K562 (cell line): Measurements from ENCODE around the gene PRKAG2. TPM values are rescaled to one million over a fixed set of nuclear protein-coding genes. Genes with fewer than 3 reads are reported as not detected.

Source experiments
- ATAC-seq: fragments of 200-7000 bp; cut with Tn5 transposase; 3 replicates; pipeline ENCODE4 v1.9.1; 2020; ENCODE audit warnings: moderate library complexity
- BruUV-seq: library from RNA; stranded (reverse); fragments of 400-500 nt; replicated peaks from 2 replicates; lab custom pipeline; 2021; lab: Mats Ljungman, UMichigan
- CTCF ChIA-PET: fragments of 300-600 bp; formaldehyde crosslinking; extraction: SDS; loops from one replicate; lab custom pipeline; 2021; ENCODE audit warnings: low intra/inter-chr PET ratio; lab: Yijun Ruan, JAX
- POLR2A ChIA-PET: fragments of 300-600, 350-650 bp; sonication (Branson Sonifier 250); formaldehyde crosslinking; extraction: SDS; loops from one replicate; lab custom pipeline; 2021; ENCODE audit warnings: antibody characterized with exemption, inconsistent platforms; lab: Yijun Ruan, JAX
- DNase-seq, 4 experiments: peaks; one replicate each; pipeline versions ENCODE4 v3.0.0 to v3.0.0-alpha.2; 2011 to 2018; ENCODE audit warnings: low spot score in 3 of 4, mixed read lengths in 3 of 4; ENCODE audit errors: extremely low read depth in 1 of 4
- FAIRE-seq: peaks from 2 replicates; lab custom pipeline; 2011; peaks lifted over from hg19 to GRCh38; lab: Jason Lieb, UNC
- H2AFZ ChIP-seq: 2 replicates; pipeline ENCODE4 v1.6.0; 2011; ENCODE audit warnings: low read depth, low read length, control low read depth, inconsistent platforms
- H3K27ac ChIP-seq: fragments of 200-600 bp; 3 replicates; pipeline ENCODE4 v1.8.0; 2011; ENCODE audit warnings: low read depth, mild to moderate bottlenecking, control low read depth, inconsistent platforms, low read length, moderate library complexity, mixed read lengths; ENCODE audit errors: extremely low read depth
- H3K27me3 ChIP-seq, 2 experiments: fragments of 300-600 bp in 1 of 2; 2 replicates in 1 of 2; 3 replicates in 1 of 2; pipeline versions ENCODE4 v1.6.0 to v1.8.0; 2011; ENCODE audit warnings: inconsistent platforms in 2 of 2, low read length in 2 of 2, mild to moderate bottlenecking in 1 of 2, mixed read lengths in 1 of 2, moderate library complexity in 1 of 2; ENCODE audit not compliant: control insufficient read depth in 2 of 2, insufficient read depth in 2 of 2
- H3K36me3 ChIP-seq: fragments of 300-600 bp; 3 replicates; pipeline ENCODE4 v1.8.0; 2011; ENCODE audit warnings: mild to moderate bottlenecking, low read length, inconsistent platforms; ENCODE audit not compliant: control insufficient read depth, insufficient read depth
- H3K4me1 ChIP-seq, 2 experiments: fragments of 200-600 bp in 1 of 2; replicated peaks in 1 of 2; 2 replicates in 1 of 2; 3 replicates in 1 of 2; pipeline versions ENCODE4 v1.5.1 to v1.8.0; 2011; ENCODE audit warnings: inconsistent platforms in 2 of 2, low read length in 2 of 2, mild to moderate bottlenecking in 1 of 2, mixed read lengths in 1 of 2, moderate library complexity in 1 of 2; ENCODE audit not compliant: control insufficient read depth in 2 of 2, insufficient read depth in 2 of 2
- H3K4me2 ChIP-seq: 2 replicates; pipeline ENCODE4 v1.6.1; 2011; ENCODE audit warnings: low read length, control low read depth, inconsistent platforms, mixed read lengths; ENCODE audit not compliant: insufficient read depth
- H3K4me3 ChIP-seq: fragments of 200-600 bp; sonication (generic), shearing (Covaris generic); 2 replicates; pipeline ENCODE4 v1.5.1; 2016; ENCODE audit warnings: control low read depth, inconsistent platforms
- H3K79me2 ChIP-seq: fragments of 200-600 bp; 3 replicates; pipeline ENCODE4 v1.8.0; 2011; ENCODE audit warnings: low read length, inconsistent platforms; ENCODE audit not compliant: control insufficient read depth, insufficient read depth
- H3K9ac ChIP-seq, 2 experiments: 2 replicates each; pipeline versions ENCODE4 v1.6.0 to v1.6.1; 2011; ENCODE audit warnings: low read depth in 2 of 2, low read length in 2 of 2, control low read depth in 1 of 2, inconsistent platforms in 1 of 2, mild to moderate bottlenecking in 1 of 2, mixed read lengths in 1 of 2; ENCODE audit not compliant: insufficient read depth in 1 of 2
- H3K9me1 ChIP-seq: one replicate; pipeline ENCODE4 v1.6.0; 2011; ENCODE audit warnings: inconsistent platforms, mild to moderate bottlenecking, low read length, moderate library complexity; ENCODE audit not compliant: control insufficient read depth, insufficient read depth
- H3K9me3 ChIP-seq: replicated peaks from 2 replicates; pipeline ENCODE4 v1.5.1; 2011; ENCODE audit warnings: low read depth, low read length, inconsistent platforms; ENCODE audit not compliant: control insufficient read depth, insufficient read depth
- H4K20me1 ChIP-seq: replicated peaks from 2 replicates; pipeline ENCODE4 v1.6.1; 2011; ENCODE audit warnings: low read length, inconsistent platforms, mixed read lengths; ENCODE audit not compliant: control insufficient read depth, insufficient read depth
- FIP1L1 ChIP-seq: fragments of 200-400 bp; formaldehyde crosslinking; IDR thresholded peaks from 2 replicates; pipeline ENCODE4 v1.6.1; 2018; ENCODE audit warnings: mild to moderate bottlenecking, low read depth, low read length; ENCODE audit not compliant: poor library complexity, severe bottlenecking
- HMG20B ChIP-seq: fragments of 250-450 bp; sonication (Bioruptor Pico); IDR thresholded peaks from 2 replicates; pipeline ENCODE4 v1.5.0; 2021; ENCODE audit warnings: mild to moderate bottlenecking
- RBM22 ChIP-seq: fragments of 200-400 bp; formaldehyde crosslinking; IDR thresholded peaks from 2 replicates; pipeline ENCODE4 v1.6.1; 2018; ENCODE audit warnings: low read length, low read depth; ENCODE audit not compliant: poor library complexity, severe bottlenecking
- SMC3 ChIP-seq: conservative IDR thresholded peaks from 2 replicates; pipeline ENCODE4 v1.6.1; 2011; ENCODE audit warnings: low read depth, low read length, improper control_type of control experiment; ENCODE audit not compliant: insufficient read depth
- SREBF1 ChIP-seq: fragments of 150-350 bp; IDR thresholded peaks from 2 replicates; pipeline ENCODE4 v1.6.1; 2014; ENCODE audit warnings: antibody characterized with exemption, low read depth, low read length, borderline replicate concordance
- TSHZ1 ChIP-seq: fragments of 250-450 bp; sonication (Bioruptor Pico); IDR thresholded peaks from 2 replicates; pipeline ENCODE4 v1.4.0; 2020; ENCODE audit warnings: mild to moderate bottlenecking, moderate library complexity
- ZNF175 ChIP-seq: fragments of 200-800 bp; sonication (Bioruptor generic); IDR thresholded peaks from 2 replicates; pipeline ENCODE4 v1.6.1; 2016; ENCODE audit warnings: low read depth, mild to moderate bottlenecking, missing genetic modification characterization, missing compliant biosample characterization
- ZNF274 ChIP-seq: IDR thresholded peaks from 2 replicates; pipeline ENCODE4 v1.6.1; 2011; ENCODE audit warnings: low read depth, mild to moderate bottlenecking, low read length, moderate library complexity, borderline replicate concordance
- ZNF699 ChIP-seq: fragments of 250-450 bp; sonication (Bioruptor Pico); IDR thresholded peaks from 2 replicates; pipeline ENCODE4 v1.8.0; 2021; ENCODE audit warnings: mild to moderate bottlenecking, moderate library complexity; ENCODE audit not compliant: insufficient replicate concordance
- ZNF76 ChIP-seq: fragments of 250-450 bp; sonication (Bioruptor Pico); IDR thresholded peaks from 2 replicates; pipeline ENCODE4 v1.4.0; 2020; ENCODE audit warnings: mild to moderate bottlenecking, moderate library complexity, borderline replicate concordance
- WGBS: fragments of 100-300 bp; shearing (Covaris generic); methylation state at CpG from one replicate; pipeline ENCODE4 v1.1.6; 2016; ENCODE audit warnings: low coverage, mixed read lengths; ENCODE audit not compliant: insufficient coverage; ENCODE audit errors: missing lambda C conversion rate; 5-methylcytosine and 5-hydroxymethylcytosine counted together
- in situ Hi-C: fragments of 300-500 bp; cut with MboI; formaldehyde crosslinking; loops from 4 replicates; pipeline ENCODE4 v1.15.0; 2018; ENCODE audit warnings: inconsistent platforms, mixed read lengths
- intact Hi-C: fragments of 100-400 bp; cut with micrococcal nuclease; formaldehyde crosslinking; loops from 2 replicates; pipeline ENCODE4 v1.14.2; 2022
- polyA plus RNA-seq, 8 experiments: library from polyadenylated mRNA; depleted of rRNA in 4 of 8; stranded (reverse) in 5 of 8; unstranded in 3 of 8; fragments of >200 nt; fragmentation: Nextera tagmentation in 2 of 8; fragmentation: Illumina TruSeq in 1 of 8; extraction: Ambion mirVana in 2 of 8; extraction: Trizol in 1 of 8; gene quantifications; 2 replicates each; pipeline versions ENCODE4 v1.2.1 to v1.2.3, GENCODE V29; 2011 to 2014; ENCODE audit warnings: inconsistent platforms in 1 of 8, missing spikeins in 1 of 8
- total RNA-seq, 7 experiments: library from RNA; depleted of rRNA in 6 of 7; stranded (reverse); fragments of >200 nt in 6 of 7; fragmentation: Illumina TruSeq in 2 of 7; extraction: Trizol in 2 of 7; gene quantifications; 2 replicates each; pipeline versions ENCODE4 v1.2.1 to v1.2.3, GENCODE V29; 2011 to 2021; ENCODE audit warnings: low replicate concordance in 1 of 7

PRKAG2 gene
- total and polyA plus RNA-seq, 9 of the 15 experiments (the other 6 are each of a cell fraction or from before 2014, with no cell fraction given), result 0.99 to 5.6 (median 3.3) TPM

DNA sequence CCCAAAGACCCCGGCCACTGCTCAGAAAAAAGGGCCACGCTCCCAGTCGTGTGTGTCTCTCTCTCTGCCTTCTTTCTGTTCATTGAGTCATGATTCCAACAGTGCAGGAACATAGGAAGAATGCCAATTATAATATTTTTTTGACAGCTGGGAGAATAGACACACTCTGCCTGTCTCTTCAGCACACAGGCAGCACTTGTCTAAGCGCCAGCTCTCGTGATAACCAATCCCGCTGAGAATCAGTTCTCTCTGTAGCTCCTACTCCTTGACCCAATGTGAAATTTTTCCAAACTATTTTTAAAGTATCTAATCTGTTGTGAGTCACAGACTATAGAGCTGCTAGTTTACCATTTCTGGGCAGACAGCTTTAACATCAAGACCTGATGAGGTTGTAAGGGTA lies 211.5 kb downstream of the PRKAG2 start:
- intact Hi-C loops, result no loop called here
- no peak overlapping the region for H3K4me2 ChIP-seq
- H3K36me3 ChIP-seq, result no peaks in the 10 kb centered on the region
- H3K27me3 ChIP-seq, result peaks cover 24 to 29% of the 10 kb centered on the region in 2 experiments
- H3K9me1 ChIP-seq, result no peaks in the 10 kb centered on the region
- TF ChIP-seq ZNF699 (CRISPR knock-in tag) (no peak), TSHZ1 (CRISPR knock-in tag) (no peak), ZNF76 (CRISPR knock-in tag) (no peak), RBM22 (no peak), SREBF1 (no peak), HMG20B (no peak), ZNF175 (CRISPR knock-in tag) (no peak), SMC3 (no peak), ZNF274 (no peak), FIP1L1 (no peak)
- TF ChIP-seq, all 486 proteins: peak for 0
- Histone ChIP-seq H3K4me3 (no peak overlapping the region), H3K4me1 (no peaks in the 10 kb centered on the region), H3K79me2 (no peaks in the 10 kb centered on the region), H3K9ac (no peak overlapping the region), H3K9me3 (no peaks in the 10 kb centered on the region), H4K20me1 (no peaks in the 10 kb centered on the region), H3K27ac (no peak overlapping the region), H2AFZ (no peak overlapping the region)
- ATAC-seq (no peak), DNase-seq (no peak), FAIRE-seq (no peak)
- ChIA-PET POLR2A (interaction anchor here (0.7 kb wide), 1 partner anchor 32 kb away, joined by 3 read pairs; no protein-coding TSS in a partner anchor), CTCF (no interaction called here)
- in situ Hi-C loops, result no loop called here
- no TSS peak for BruUV-seq
- WGBS, result under 1% methylated on average over 6 of the region's 6 CpGs
